SK-N-SH (cell line): ENCODE results near the gene PIH1D1. TPM values are rescaled to one million over a fixed set of nuclear protein-coding genes. Genes with fewer than 3 reads are reported as not detected.

Source experiments
- CTCF ChIA-PET: fragments of 300-600, 350-600 bp; formaldehyde crosslinking; extraction: SDS; loops from one replicate; lab custom pipeline; 2021; lab: Yijun Ruan, JAX
- POLR2A ChIA-PET: fragments of 350-600 bp; sonication (Branson Sonifier 250); formaldehyde crosslinking; extraction: SDS; loops from one replicate; lab custom pipeline; 2020; ENCODE audit warnings: antibody characterized with exemption, inconsistent platforms; lab: Yijun Ruan, JAX
- DNase-seq: peaks from one replicate; pipeline ENCODE4 v3.0.0; 2012
- H2AFZ ChIP-seq: fragments of 200-600 bp; sonication (generic); 2 replicates; pipeline ENCODE4 v1.8.1; 2016; ENCODE audit warnings: antibody characterized with exemption, mild to moderate bottlenecking, low read depth
- H3F3A ChIP-seq: fragments of 200-600 bp; sonication (generic); replicated peaks from 2 replicates; pipeline ENCODE3; 2016; ENCODE audit warnings: antibody characterized with exemption, mild to moderate bottlenecking; ENCODE audit not compliant: insufficient read depth
- H3K27ac ChIP-seq, 2 experiments: fragments of 200-500 bp in 1 of 2; fragments of 200-600 bp in 1 of 2; sonication (Bioruptor generic) in 1 of 2; sonication (generic), shearing (Covaris generic) in 1 of 2; 2 replicates each; pipeline versions ENCODE4 v1.5.1 to v1.6.1; 2014 to 2016; ENCODE audit warnings: low read depth in 2 of 2, inconsistent platforms in 1 of 2, low read length in 1 of 2, mild to moderate bottlenecking in 1 of 2, mixed read lengths in 1 of 2
- H3K27me3 ChIP-seq: fragments of 200-600 bp; sonication (generic), shearing (Covaris generic); 2 replicates; pipeline ENCODE4 v1.6.1; 2016; ENCODE audit warnings: mixed run types; ENCODE audit not compliant: insufficient read depth
- H3K36me3 ChIP-seq, 2 experiments: fragments of 200-500 bp in 1 of 2; fragments of 200-600 bp in 1 of 2; sonication (Bioruptor generic) in 1 of 2; sonication (generic) in 1 of 2; replicated peaks in 1 of 2; 2 replicates each; pipeline versions ENCODE3 to v1.5.1; 2014 to 2016; ENCODE audit warnings: low read length in 1 of 2, mild to moderate bottlenecking in 1 of 2; ENCODE audit not compliant: insufficient read depth in 2 of 2, control insufficient read depth in 1 of 2
- H3K4me1 ChIP-seq, 2 experiments: fragments of 200-500 bp in 1 of 2; fragments of 200-600 bp in 1 of 2; sonication (Bioruptor generic) in 1 of 2; sonication (generic), shearing (Covaris generic) in 1 of 2; 2 replicates each; pipeline versions ENCODE4 v1.5.1 to v1.6.1; 2014 to 2016; ENCODE audit warnings: low read depth in 1 of 2, low read length in 1 of 2, mixed run types in 1 of 2; ENCODE audit not compliant: insufficient read depth in 2 of 2, control insufficient read depth in 1 of 2
- H3K4me2 ChIP-seq: fragments of 200-600 bp; sonication (generic), shearing (Covaris generic); 2 replicates; pipeline ENCODE4 v1.6.1; 2017; ENCODE audit warnings: mixed run types
- H3K4me3 ChIP-seq, 2 experiments: fragments of 200-500 bp in 1 of 2; fragments of 200-600 bp in 1 of 2; sonication (Bioruptor generic) in 1 of 2; sonication (generic), shearing (Covaris generic) in 1 of 2; 2 replicates each; pipeline versions ENCODE4 v1.5.1 to v1.8.1; 2014 to 2016; ENCODE audit warnings: low read depth in 2 of 2, inconsistent platforms in 1 of 2, low read length in 1 of 2, mild to moderate bottlenecking in 1 of 2, mixed read lengths in 1 of 2, moderate library complexity in 1 of 2
- H3K79me2 ChIP-seq: fragments of 200-600 bp; sonication (generic); 2 replicates; pipeline ENCODE4 v1.8.1; 2017; ENCODE audit warnings: mild to moderate bottlenecking; ENCODE audit not compliant: insufficient read depth
- H3K9ac ChIP-seq: fragments of 200-600 bp; sonication (generic); 2 replicates; pipeline ENCODE4 v1.6.1; 2017; ENCODE audit warnings: mixed run types
- H3K9me2 ChIP-seq: fragments of 200-600 bp; sonication (generic); 2 replicates; pipeline ENCODE4 v1.6.1; 2017; ENCODE audit warnings: mixed run types
- H3K9me3 ChIP-seq: fragments of 200-600 bp; sonication (generic); 2 replicates; pipeline ENCODE4 v1.6.1; 2017; ENCODE audit warnings: mixed run types, mild to moderate bottlenecking, moderate library complexity
- H4K20me1 ChIP-seq: fragments of 200-600 bp; sonication (generic); 2 replicates; pipeline ENCODE4 v1.6.1; 2017; ENCODE audit warnings: mild to moderate bottlenecking, mixed run types; ENCODE audit not compliant: insufficient read depth
- CHD2 ChIP-seq: fragments of 150-350 bp; IDR thresholded peaks from 2 replicates; pipeline ENCODE4 v1.6.1; 2018; ENCODE audit warnings: low read length; ENCODE audit not compliant: partially characterized antibody
- ELF1 ChIP-seq: IDR thresholded peaks from 2 replicates; pipeline ENCODE4 v1.4.0; 2012
- EP300 ChIP-seq, 2 experiments: IDR thresholded peaks; 2 replicates each; pipeline versions ENCODE4 v1.4.0 to v1.6.1; 2012; ENCODE audit warnings: borderline replicate concordance in 1 of 2, low read depth in 1 of 2, low read length in 1 of 2
- EZH2phosphoT487 ChIP-seq: fragments of 200-600 bp; sonication (generic); IDR thresholded peaks from 2 replicates; pipeline ENCODE4 v1.6.1; 2017; ENCODE audit warnings: low read depth, mixed run types, mild to moderate bottlenecking, antibody characterized with exemption, moderate library complexity, borderline replicate concordance
- FOXJ3 ChIP-seq: sonication (generic); formaldehyde crosslinking; IDR thresholded peaks from 2 replicates; pipeline ENCODE4 v1.5.1; 2020; ENCODE audit warnings: mild to moderate bottlenecking, missing genetic modification reagents
- FOXM1 ChIP-seq: IDR thresholded peaks from 2 replicates; pipeline ENCODE4 v1.4.0; 2012; ENCODE audit warnings: low read depth, mild to moderate bottlenecking
- GABPA ChIP-seq: IDR thresholded peaks from 2 replicates; pipeline ENCODE4 v1.4.0; 2012; ENCODE audit warnings: low read depth, mild to moderate bottlenecking
- GATA2 ChIP-seq: sonication (generic); formaldehyde crosslinking; IDR thresholded peaks from 2 replicates; pipeline ENCODE4 v1.5.0; 2020; ENCODE audit warnings: mild to moderate bottlenecking, missing genetic modification reagents
- JUND ChIP-seq: IDR thresholded peaks from 2 replicates; pipeline ENCODE4 v1.4.0; 2012
- MEF2A ChIP-seq: IDR thresholded peaks from 2 replicates; pipeline ENCODE4 v1.4.0; 2012; ENCODE audit warnings: low read depth, borderline replicate concordance
- MXI1 ChIP-seq: IDR thresholded peaks from 2 replicates; pipeline ENCODE4 v1.6.1; 2012; ENCODE audit warnings: mild to moderate bottlenecking, low read depth, low read length, improper control_type of control experiment
- NFIC ChIP-seq: IDR thresholded peaks from 2 replicates; pipeline ENCODE4 v1.4.0; 2012; ENCODE audit warnings: borderline replicate concordance
- NRF1 ChIP-seq: IDR thresholded peaks from 2 replicates; pipeline ENCODE4 v1.6.1; 2012; ENCODE audit warnings: low read depth, mild to moderate bottlenecking, low read length
- POLR2AphosphoS5 ChIP-seq: IDR thresholded peaks from 2 replicates; pipeline ENCODE4 v1.6.1; 2012; ENCODE audit warnings: low read depth, low read length
- RAD21 ChIP-seq: IDR thresholded peaks from 2 replicates; pipeline ENCODE4 v1.6.1; 2012; ENCODE audit warnings: mild to moderate bottlenecking, low read length
- RCOR1 ChIP-seq: fragments of 150-350 bp; IDR thresholded peaks from 2 replicates; pipeline ENCODE4 v1.6.1; 2017; ENCODE audit warnings: antibody characterized with exemption, low read length
- TEAD4 ChIP-seq: IDR thresholded peaks from 2 replicates; pipeline ENCODE4 v1.4.0; 2012; ENCODE audit warnings: mild to moderate bottlenecking, borderline replicate concordance; ENCODE audit not compliant: insufficient read depth
- WGBS: methylation state at CpG from one replicate; pipeline ENCODE4 v1.1.6; 2017; ENCODE audit warnings: low lambda C conversion rate; 5-methylcytosine and 5-hydroxymethylcytosine counted together
- polyA plus RNA-seq, 3 experiments: library from polyadenylated mRNA; depleted of rRNA; stranded (reverse); fragments of >200 nt; gene quantifications; 2 replicates each; pipeline ENCODE4 v1.2.3, GENCODE V29; 2012
- TF ChIP-seq, protein P1 (sequence below): IDR thresholded peaks from 2 replicates; pipeline ENCODE4 v1.4.0; 2012; ENCODE audit warnings: low read depth, borderline replicate concordance
- TF ChIP-seq, protein P2 (sequence below): IDR thresholded peaks from 2 replicates; pipeline ENCODE4 v1.4.0; 2012; ENCODE audit warnings: low read depth
- TF ChIP-seq, protein P3 (sequence below): IDR thresholded peaks from 2 replicates; pipeline ENCODE4 v1.6.1; 2012; ENCODE audit warnings: mild to moderate bottlenecking, low read depth, low read length, moderate library complexity
- TF ChIP-seq, protein P4 (sequence below): fragments of 150-350 bp; IDR thresholded peaks from 2 replicates; pipeline ENCODE4 v1.6.1; 2016; ENCODE audit warnings: mild to moderate bottlenecking, low read depth, low read length

The PIH1D1 gene
- polyA plus RNA-seq, 1 of the 3 experiments (the other 2 are of a cell fraction) = 157 TPM

DNA sequence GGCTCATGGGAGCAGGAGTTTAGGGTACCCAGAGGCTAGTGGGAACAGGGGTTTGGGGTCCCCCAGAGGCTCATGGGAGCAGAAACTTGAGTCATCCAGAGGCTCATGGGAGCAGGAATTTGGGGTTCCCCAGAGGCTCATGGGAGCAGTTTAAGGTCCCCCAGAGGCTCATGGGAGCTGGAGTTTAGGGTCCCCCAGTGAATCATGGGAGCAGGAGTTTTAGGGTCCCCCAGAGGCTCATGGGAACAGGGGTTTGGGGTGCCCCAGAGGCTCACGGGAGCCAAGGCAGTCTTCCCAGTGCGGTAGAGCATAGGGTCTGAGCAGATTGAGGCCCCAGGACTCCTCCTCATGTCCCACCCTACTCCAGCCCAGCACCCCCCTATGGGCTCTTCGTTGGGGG lies 13.8 kb upstream of the PIH1D1 start:
- Histone ChIP-seq H3K9me2 (no peaks in the 10 kb centered on the region), H3K9ac (no peak overlapping the region), H3F3A (no peaks in the 10 kb centered on the region), H2AFZ (no peak overlapping the region), H3K27me3 (no peaks in the 10 kb centered on the region), H4K20me1 (no peaks in the 10 kb centered on the region), H3K4me2 (no peak overlapping the region), H3K9me3 (no peaks in the 10 kb centered on the region), H3K4me1 (no peaks in the 10 kb centered on the region), H3K79me2 (no peaks in the 10 kb centered on the region), H3K36me3 (no peaks in the 10 kb centered on the region), H3K4me3 (no peak overlapping the region), H3K27ac (no peak overlapping the region)
- TF ChIP-seq NRF1 = no peak
- no peak for TF ChIP-seq RCOR1
- TF ChIP-seq EP300 (IDR thresholded peaks at IDR 0.05; ENCODE audit: borderline replicate concordance in 1 of 2, low read depth in 1 of 2, low read length in 1 of 2) = no peak
- no peak for TF ChIP-seq FOXJ3
- TF ChIP-seq MXI1 = no peak
- TF ChIP-seq JUND = no peak
- TF ChIP-seq, protein P1, sequence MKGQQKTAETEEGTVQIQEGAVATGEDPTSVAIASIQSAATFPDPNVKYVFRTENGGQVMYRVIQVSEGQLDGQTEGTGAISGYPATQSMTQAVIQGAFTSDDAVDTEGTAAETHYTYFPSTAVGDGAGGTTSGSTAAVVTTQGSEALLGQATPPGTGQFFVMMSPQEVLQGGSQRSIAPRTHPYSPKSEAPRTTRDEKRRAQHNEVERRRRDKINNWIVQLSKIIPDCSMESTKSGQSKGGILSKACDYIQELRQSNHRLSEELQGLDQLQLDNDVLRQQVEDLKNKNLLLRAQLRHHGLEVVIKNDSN = no peak
- no peak for DNase-seq
- CTCF ChIA-PET = interaction anchor here (1.3 to 2.6 kb wide), 2 partner anchors 8 to 12 kb away, joined by 3 to 16 read pairs; partner anchors contain the start of gene FLT3LG
- WGBS = 95% methylated on average over 3 of the region's 3 CpGs
- POLR2A ChIA-PET = no interaction called here

DNA sequence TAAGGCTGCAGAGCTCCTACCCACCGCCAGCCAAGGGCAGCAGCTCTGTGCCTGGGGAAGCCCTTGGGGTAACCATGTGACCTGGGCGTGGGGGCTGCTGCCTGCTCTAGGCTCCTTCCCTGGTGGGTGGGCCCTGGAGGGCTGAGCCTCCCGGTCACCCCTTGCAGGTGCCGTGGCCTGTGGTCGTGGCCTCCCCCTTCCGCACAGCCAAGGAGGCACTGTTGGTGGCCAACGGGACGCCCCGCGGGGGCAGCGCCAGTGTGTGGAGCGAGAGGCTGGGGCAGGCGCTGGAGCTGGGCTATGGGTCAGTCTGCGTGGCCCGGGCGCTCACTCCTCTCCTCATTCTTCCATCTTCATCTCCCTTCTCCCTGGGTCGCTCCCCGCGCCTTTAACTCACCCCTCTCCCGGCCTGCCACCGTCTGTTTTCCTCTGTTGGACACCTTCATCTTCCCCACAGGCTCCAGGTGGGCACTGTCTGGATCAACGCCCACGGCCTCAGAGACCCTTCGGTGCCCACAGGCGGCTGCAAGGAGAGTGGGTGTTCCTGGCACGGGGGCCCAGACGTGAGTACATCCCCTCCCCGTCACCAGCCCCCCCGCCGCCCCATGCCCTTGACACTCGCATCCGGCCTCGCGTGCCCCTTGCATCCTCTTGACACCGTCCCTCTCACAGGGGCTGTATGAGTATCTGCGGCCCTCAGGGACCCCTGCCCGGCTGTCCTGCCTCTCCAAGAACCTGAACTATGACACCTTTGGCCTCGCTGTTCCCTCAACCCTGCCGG lies 12.5 kb upstream of the PIH1D1 start:
- Histone ChIP-seq H3K36me3 (no peaks in the 10 kb centered on the region), H4K20me1 (no peaks in the 10 kb centered on the region), H3K9me2 (no peaks in the 10 kb centered on the region), H3K4me1 (no peaks in the 10 kb centered on the region), H3K9ac (no peak overlapping the region), H3F3A (no peaks in the 10 kb centered on the region)
- TF ChIP-seq, protein P2, sequence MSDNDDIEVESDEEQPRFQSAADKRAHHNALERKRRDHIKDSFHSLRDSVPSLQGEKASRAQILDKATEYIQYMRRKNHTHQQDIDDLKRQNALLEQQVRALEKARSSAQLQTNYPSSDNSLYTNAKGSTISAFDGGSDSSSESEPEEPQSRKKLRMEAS = no peak
- TF ChIP-seq FOXM1 = no peak
- no peak for TF ChIP-seq RCOR1
- TF ChIP-seq TEAD4 = no peak
- no peak for TF ChIP-seq NFIC
- TF ChIP-seq MEF2A = no peak
- no peak for TF ChIP-seq GATA2 (CRISPR knock-in tag)
- TF ChIP-seq CHD2 = no peak
- no peak for TF ChIP-seq EP300 (IDR thresholded peaks at IDR 0.05; ENCODE audit: borderline replicate concordance in 1 of 2, low read depth in 1 of 2, low read length in 1 of 2)
- no peak for TF ChIP-seq MXI1
- no peak for TF ChIP-seq POLR2AphosphoS5
- no peak for TF ChIP-seq GABPA
- no peak for TF ChIP-seq NRF1
- no peak for TF ChIP-seq ELF1
- TF ChIP-seq, protein P3, sequence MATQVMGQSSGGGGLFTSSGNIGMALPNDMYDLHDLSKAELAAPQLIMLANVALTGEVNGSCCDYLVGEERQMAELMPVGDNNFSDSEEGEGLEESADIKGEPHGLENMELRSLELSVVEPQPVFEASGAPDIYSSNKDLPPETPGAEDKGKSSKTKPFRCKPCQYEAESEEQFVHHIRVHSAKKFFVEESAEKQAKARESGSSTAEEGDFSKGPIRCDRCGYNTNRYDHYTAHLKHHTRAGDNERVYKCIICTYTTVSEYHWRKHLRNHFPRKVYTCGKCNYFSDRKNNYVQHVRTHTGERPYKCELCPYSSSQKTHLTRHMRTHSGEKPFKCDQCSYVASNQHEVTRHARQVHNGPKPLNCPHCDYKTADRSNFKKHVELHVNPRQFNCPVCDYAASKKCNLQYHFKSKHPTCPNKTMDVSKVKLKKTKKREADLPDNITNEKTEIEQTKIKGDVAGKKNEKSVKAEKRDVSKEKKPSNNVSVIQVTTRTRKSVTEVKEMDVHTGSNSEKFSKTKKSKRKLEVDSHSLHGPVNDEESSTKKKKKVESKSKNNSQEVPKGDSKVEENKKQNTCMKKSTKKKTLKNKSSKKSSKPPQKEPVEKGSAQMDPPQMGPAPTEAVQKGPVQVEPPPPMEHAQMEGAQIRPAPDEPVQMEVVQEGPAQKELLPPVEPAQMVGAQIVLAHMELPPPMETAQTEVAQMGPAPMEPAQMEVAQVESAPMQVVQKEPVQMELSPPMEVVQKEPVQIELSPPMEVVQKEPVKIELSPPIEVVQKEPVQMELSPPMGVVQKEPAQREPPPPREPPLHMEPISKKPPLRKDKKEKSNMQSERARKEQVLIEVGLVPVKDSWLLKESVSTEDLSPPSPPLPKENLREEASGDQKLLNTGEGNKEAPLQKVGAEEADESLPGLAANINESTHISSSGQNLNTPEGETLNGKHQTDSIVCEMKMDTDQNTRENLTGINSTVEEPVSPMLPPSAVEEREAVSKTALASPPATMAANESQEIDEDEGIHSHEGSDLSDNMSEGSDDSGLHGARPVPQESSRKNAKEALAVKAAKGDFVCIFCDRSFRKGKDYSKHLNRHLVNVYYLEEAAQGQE = no peak
- TF ChIP-seq, protein P4, sequence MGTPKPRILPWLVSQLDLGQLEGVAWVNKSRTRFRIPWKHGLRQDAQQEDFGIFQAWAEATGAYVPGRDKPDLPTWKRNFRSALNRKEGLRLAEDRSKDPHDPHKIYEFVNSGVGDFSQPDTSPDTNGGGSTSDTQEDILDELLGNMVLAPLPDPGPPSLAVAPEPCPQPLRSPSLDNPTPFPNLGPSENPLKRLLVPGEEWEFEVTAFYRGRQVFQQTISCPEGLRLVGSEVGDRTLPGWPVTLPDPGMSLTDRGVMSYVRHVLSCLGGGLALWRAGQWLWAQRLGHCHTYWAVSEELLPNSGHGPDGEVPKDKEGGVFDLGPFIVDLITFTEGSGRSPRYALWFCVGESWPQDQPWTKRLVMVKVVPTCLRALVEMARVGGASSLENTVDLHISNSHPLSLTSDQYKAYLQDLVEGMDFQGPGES = no peak
- no peak for TF ChIP-seq EZH2phosphoT487
- no peak for TF ChIP-seq RAD21
- TF ChIP-seq, all 33 proteins: peak for 0
- POLR2A ChIA-PET = interaction anchor here (0.6 kb wide), 1 partner anchor 32 kb away, joined by 3 read pairs; no protein-coding TSS in a partner anchor
- Histone ChIP-seq H3K4me3 (no peak overlapping the region), H3K27ac (no peak overlapping the region), H3K79me2 (no peaks in the 10 kb centered on the region), H3K4me2 (no peak overlapping the region), H3K27me3 (no peaks in the 10 kb centered on the region), H3K9me3 (no peaks in the 10 kb centered on the region), H2AFZ (no peak overlapping the region)
- 94% methylated on average over 24 of the region's 39 CpGs for WGBS
- CTCF ChIA-PET = interaction anchor here (1.3 to 2.6 kb wide), 2 partner anchors 9 to 13 kb away, joined by 3 to 16 read pairs; partner anchors contain the start of gene FLT3LG
- DNase-seq = peak; percentile 21
